Lower leg skin (tissue), 4 donors: ENCODE data around the gene RCL1. TPM values are rescaled to one million over a fixed set of nuclear protein-coding genes. Genes with fewer than 3 reads are reported as not detected.
"Not testable (repeated sequence)": the region's sequence is repeated elsewhere in the genome, so short reads cannot be mapped to it uniquely, and the experiment has no call there.

ENCODE experiments used
- DNase-seq, 2 donors: peaks; one replicate each; pipeline ENCODE4 v3.0.0-alpha.2; 2019; ENCODE audit warnings: low spot score in 2 of 2
- H3K4me3 ChIP-seq: fragments of 200-600 bp; sonication (generic); 2 replicates; pipeline ENCODE4 v1.5.1; 2017; ENCODE audit warnings: mild to moderate bottlenecking, low read depth; ENCODE audit not compliant: poor library complexity, severe bottlenecking
- CTCF ChIP-seq, 3 donors: fragments of 450-650 bp; IDR thresholded peaks; one replicate each; pipeline ENCODE4 v1.5.1; 2016; ENCODE audit warnings: antibody characterized with exemption in 3 of 3, mild to moderate bottlenecking in 3 of 3, moderate library complexity in 2 of 3
- POLR2A ChIP-seq, 2 donors: fragments of 450-650 bp; IDR thresholded peaks; one replicate each; pipeline ENCODE4 v1.6.1; 2016 to 2017; ENCODE audit warnings: antibody characterized with exemption in 2 of 2, mild to moderate bottlenecking in 1 of 2, moderate library complexity in 1 of 2
- WGBS, 2 donors: methylation state at CpG; one replicate each; pipeline ENCODE4 v1.1.5; 2018; 5-methylcytosine and 5-hydroxymethylcytosine counted together
- intact Hi-C: fragments of 100-400 bp; cut with DNase I; formaldehyde crosslinking; loops from one replicate; pipeline ENCODE4 v1.15.0; 2023; ENCODE audit warnings: low total_unique reads
- total RNA-seq, 4 donors: library from RNA; depleted of rRNA; stranded (reverse); fragments of >200 nt; gene quantifications; one replicate each; pipeline ENCODE4 v1.1.0, GENCODE V29; 2016

Gene RCL1
- total RNA-seq, 4 donors from 2014 or later: 30.8 to 54.8 (median 38.4) TPM

DNA sequence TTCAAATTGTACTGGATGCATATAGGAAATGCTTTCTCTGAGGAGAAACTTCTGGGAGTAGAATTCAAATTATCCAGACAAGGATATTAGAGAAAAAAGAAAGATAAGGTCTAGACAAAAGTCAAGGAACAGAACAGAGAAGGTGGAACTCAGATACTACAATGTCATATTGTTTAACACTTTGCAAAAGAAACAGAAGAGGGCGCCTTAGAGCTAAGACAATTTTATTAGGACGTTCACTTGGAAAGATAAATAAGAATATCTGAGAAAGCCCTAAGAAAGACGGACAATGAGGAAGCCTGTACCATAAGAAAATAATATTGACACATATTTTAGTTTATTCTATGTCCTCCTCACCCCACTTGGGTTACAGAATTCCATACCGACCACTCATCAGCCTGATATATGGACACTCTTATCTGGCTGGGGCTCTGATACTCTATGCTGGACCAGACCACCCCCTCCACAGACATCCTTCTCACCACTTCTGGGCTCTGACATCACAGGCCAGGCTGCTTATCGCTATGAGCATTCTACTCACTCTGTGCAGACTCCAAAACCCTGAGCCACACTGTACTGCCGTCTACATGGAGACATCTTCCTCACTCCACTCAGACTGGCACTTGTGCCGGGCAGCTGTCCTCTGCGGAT lies 42.6 kb upstream of the RCL1 start:
- no peak for DNase-seq
- WGBS, 2 donors: 38 to 46% methylated on average over 8 of the region's 8 CpGs
- intact Hi-C loops: no loop called here
- peak in 1 of 3 donors; percentile 14 for TF ChIP-seq CTCF (IDR thresholded peaks at IDR 0.05)
- TF ChIP-seq POLR2A (IDR thresholded peaks at IDR 0.05): no peak
- H3K4me3 ChIP-seq: no peak overlapping the region

DNA sequence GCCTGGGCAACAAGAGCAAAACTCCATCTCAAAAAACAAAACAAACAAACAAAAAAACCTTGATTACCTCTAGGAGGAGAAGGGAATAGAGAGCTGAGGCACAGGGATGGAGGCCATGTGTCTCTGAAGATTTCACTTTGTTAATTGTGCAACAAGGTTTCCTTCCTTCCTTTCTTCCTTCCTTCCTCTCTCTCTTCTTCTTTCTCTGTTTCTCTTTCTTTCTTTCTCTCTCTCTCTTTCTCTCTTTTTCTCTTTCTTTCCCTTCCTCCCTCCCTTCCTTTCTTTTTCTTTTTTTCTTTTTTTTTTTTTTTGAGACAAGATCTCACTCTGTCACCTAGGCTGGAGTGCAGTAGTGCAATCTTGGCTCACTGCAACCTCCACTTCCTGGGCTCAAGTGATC lies 38.2 kb upstream of the RCL1 start:
- H3K4me3 ChIP-seq, DNase-seq, intact Hi-C loops: not testable (repeated sequence)

- no peak overlapping the region for H3K4me3 ChIP-seq
- DNase-seq: no peak
- intact Hi-C loops: no loop called here
- 63 to 65% methylated on average over 5 of the region's 5 CpGs for whole genome bisulfite sequencing, 2 donors
- TF ChIP-seq POLR2A (IDR thresholded peaks at IDR 0.05) (no peak), CTCF (IDR thresholded peaks at IDR 0.05) (no peak)
Measured at GRCh38 chr9:4755026-4755609, 37.6 kb upstream of the RCL1 start.

- TF ChIP-seq CTCF (IDR thresholded peaks at IDR 0.05) (no peak), POLR2A (IDR thresholded peaks at IDR 0.05) (no peak)
- intact Hi-C loops: no loop called here
- WGBS, 2 donors: 77 to 87% methylated on average over 4 of the region's 4 CpGs
- DNase-seq: peak in 1 of 2 donors; percentile 17
- no peak overlapping the region for H3K4me3 ChIP-seq
Measured at GRCh38 chr9:4756420-4756819, 36.3 kb upstream of the RCL1 start.

GRCh38 chr9:4760122-4760521 lies 32.6 kb upstream of the RCL1 start:
- intact Hi-C loops: loop anchor here (5.0 kb wide), 1 partner anchor 227 kb away; the partner anchor contains the start of gene JAK2
- TF ChIP-seq POLR2A (IDR thresholded peaks at IDR 0.05) (no peak), CTCF (IDR thresholded peaks at IDR 0.05) (no peak)
- peak in 1 of 2 donors; percentile 25 for DNase-seq
- 82 to 94% methylated on average over 3 of the region's 3 CpGs for WGBS, 2 donors
- no peak overlapping the region for H3K4me3 ChIP-seq

GRCh38 chr9:4762108-4762885 lies 30.4 kb upstream of the RCL1 start:
- peak in 1 of 3 donors; percentile 44 for TF ChIP-seq CTCF (IDR thresholded peaks at IDR 0.05)
- TF ChIP-seq POLR2A (IDR thresholded peaks at IDR 0.05): no peak
- DNase-seq: peak; percentile 76 to 94
- no peak overlapping the region for H3K4me3 ChIP-seq
- intact Hi-C loops: loop anchor here (5.0 kb wide), 1 partner anchor 225 kb away; the partner anchor contains the start of gene JAK2
- WGBS, 2 donors: 19 to 24% methylated on average over 22 of the region's 22 CpGs
